Neural cell (in vitro differentiated cells): ENCODE results near the gene ZNF507.

ENCODE experiments used
- SMC3 ChIP-seq: fragments of 450-650 bp; conservative IDR thresholded peaks from 2 replicates; pipeline ENCODE4 v1.6.1; 2014; ENCODE audit warnings: antibody characterized with exemption, mild to moderate bottlenecking, moderate library complexity; ENCODE audit not compliant: poor library complexity
- TF ChIP-seq, protein P1 (sequence below): fragments of 450-650 bp; IDR thresholded peaks from 2 replicates; pipeline ENCODE4 v1.5.1; 2014; ENCODE audit warnings: antibody characterized with exemption, mild to moderate bottlenecking, moderate library complexity; ENCODE audit not compliant: poor library complexity, severe bottlenecking

DNA sequence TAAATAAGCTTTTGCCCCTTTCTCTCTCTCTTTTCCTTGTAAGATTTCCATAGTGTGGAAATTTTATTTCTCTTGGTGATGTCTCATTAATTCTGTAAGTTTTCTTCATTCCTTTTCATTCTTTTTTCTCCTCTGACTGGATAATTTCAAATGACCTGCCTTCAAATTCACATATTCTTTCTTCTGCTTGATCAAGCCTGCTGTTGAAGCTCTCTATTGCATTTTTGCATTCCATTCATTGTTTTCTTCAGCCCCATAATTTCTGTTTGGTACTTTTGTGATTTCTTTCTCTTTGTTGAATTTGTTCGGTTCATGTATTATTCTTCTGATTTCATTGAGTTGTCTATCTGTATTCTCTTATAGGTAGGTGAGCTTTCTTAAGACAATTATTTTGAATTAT lies 42.2 kb upstream of the ZNF507 start:
- TF ChIP-seq SMC3 = no peak
- TF ChIP-seq, protein P1, sequence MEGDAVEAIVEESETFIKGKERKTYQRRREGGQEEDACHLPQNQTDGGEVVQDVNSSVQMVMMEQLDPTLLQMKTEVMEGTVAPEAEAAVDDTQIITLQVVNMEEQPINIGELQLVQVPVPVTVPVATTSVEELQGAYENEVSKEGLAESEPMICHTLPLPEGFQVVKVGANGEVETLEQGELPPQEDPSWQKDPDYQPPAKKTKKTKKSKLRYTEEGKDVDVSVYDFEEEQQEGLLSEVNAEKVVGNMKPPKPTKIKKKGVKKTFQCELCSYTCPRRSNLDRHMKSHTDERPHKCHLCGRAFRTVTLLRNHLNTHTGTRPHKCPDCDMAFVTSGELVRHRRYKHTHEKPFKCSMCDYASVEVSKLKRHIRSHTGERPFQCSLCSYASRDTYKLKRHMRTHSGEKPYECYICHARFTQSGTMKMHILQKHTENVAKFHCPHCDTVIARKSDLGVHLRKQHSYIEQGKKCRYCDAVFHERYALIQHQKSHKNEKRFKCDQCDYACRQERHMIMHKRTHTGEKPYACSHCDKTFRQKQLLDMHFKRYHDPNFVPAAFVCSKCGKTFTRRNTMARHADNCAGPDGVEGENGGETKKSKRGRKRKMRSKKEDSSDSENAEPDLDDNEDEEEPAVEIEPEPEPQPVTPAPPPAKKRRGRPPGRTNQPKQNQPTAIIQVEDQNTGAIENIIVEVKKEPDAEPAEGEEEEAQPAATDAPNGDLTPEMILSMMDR = no peak
